ENCODE data around the gene KIAA0930. TPM values are rescaled to one million over a fixed set of nuclear protein-coding genes. Genes with fewer than 3 reads are reported as not detected.

Gene KIAA0930
- total and polyA plus RNA-seq, 2 of the 4 experiments (the other 2 are of a cell fraction), result 25.3 to 34.1 TPM

DNA sequence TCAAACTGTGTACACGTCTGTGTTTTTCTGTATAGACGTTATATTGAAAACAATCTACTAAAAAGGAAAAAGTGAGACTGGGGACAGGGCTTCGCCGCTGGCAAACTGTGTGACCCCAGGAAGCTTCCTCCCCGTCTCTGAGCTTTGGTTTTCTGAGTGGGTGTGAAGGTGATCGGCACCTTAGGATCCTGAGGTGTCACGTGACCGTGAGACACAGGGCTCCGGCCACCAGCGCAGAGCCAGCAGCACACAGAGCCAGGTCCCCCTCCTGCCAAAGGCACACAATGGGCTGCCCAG, 32.0 kb downstream of the KIAA0930 start:
- Histone ChIP-seq H2BK5ac (ENCODE audit: low read depth, low read length, poor library complexity, severe bottlenecking) (no peak overlapping the region), H3K27ac (ENCODE audit: insufficient read depth, low read length) (no peak overlapping the region), H3K9me1 (ENCODE audit: insufficient read depth, low read length) (peaks cover 33% of the 10 kb centered on the region), H3K56ac (ENCODE audit: extremely low read depth, insufficient read depth, low read length) (no peak overlapping the region), H3K4me1 (ENCODE audit: control insufficient read depth, insufficient read depth, low read length) (peaks cover 40% of the 10 kb centered on the region), H3K14ac (replicated peaks; ENCODE audit: low read depth, low read length) (peak overlapping the region; percentile 41), H3K9me3 (ENCODE audit: control insufficient read depth, insufficient read depth, low read length) (no peaks in the 10 kb centered on the region), H3K4me2 (ENCODE audit: low read depth, low read length) (no peak overlapping the region), H3K27me3 (ENCODE audit: control insufficient read depth, insufficient read depth, low read length) (no peaks in the 10 kb centered on the region), H4K20me1 (ENCODE audit: insufficient read depth, low read length) (peaks cover 29% of the 10 kb centered on the region), H2BK120ac (ENCODE audit: low read depth, low read length) (peak overlapping the region; percentile 41), H3K4me3 (ENCODE audit: insufficient read depth, low read depth, low read length) (no peak overlapping the region), H4K91ac (ENCODE audit: insufficient read depth, low read depth, low read length) (no peak overlapping the region), H3K79me1 (ENCODE audit: low read depth in 1 of 2, low read length in 2 of 2) (peaks cover 14 to 56% of the 10 kb centered on the region in 2 experiments; a peak in 3 of 4 replicates), H2AK5ac (ENCODE audit: low read depth, low read length) (peak overlapping the region; percentile 88), H3K4ac (ENCODE audit: low read depth, low read length) (peak overlapping the region; percentile 68), H2BK20ac (ENCODE audit: low read depth, low read length) (peak overlapping the region; percentile 41; the same call in 1 of the 2 replicates), H3K9ac (ENCODE audit: low read depth, low read length) (no peak overlapping the region), H3K18ac (ENCODE audit: low read depth, low read length) (no peak overlapping the region), H2BK15ac (ENCODE audit: low read depth, low read length) (no peak overlapping the region; the same call in 2 of the 3 replicates), H3K36me3 (ENCODE audit: control insufficient read depth, insufficient read depth, low read length) (peaks cover 18% of the 10 kb centered on the region), H4K8ac (ENCODE audit: low read depth in 2 of 2, low read length in 2 of 2) (peak overlapping the region in 1 of 2 experiments; percentile 21; a peak in 1 of 4 replicates), H2AFZ (replicated peaks; ENCODE audit: low read length, poor library complexity) (no peak overlapping the region), H4K5ac (ENCODE audit: low read depth, low read length) (no peak overlapping the region), H3K23ac (ENCODE audit: low read depth, low read length) (no peak overlapping the region), H2AK9ac (replicated peaks; ENCODE audit: low read depth, low read length, poor library complexity) (no peak overlapping the region)
- DNase-seq, result no peak
- dilution Hi-C loops (cut with HindIII; ENCODE audit: low sequenced_read_pairs, unreplicated experiment) (no loop called here), in situ Hi-C loops (cut with MboI; ENCODE audit: low sequenced_read_pairs) (no loop called here), intact Hi-C loops (cut with micrococcal nuclease) (no loop called here)
- no peak for TF ChIP-seq CEBPB (IDR thresholded peaks at IDR 0.05; ENCODE audit: low read depth, low read length)
- TF ChIP-seq RAD21 (IDR thresholded peaks at IDR 0.05; ENCODE audit: low read length), result no peak
- no peak for TF ChIP-seq MAZ (IDR thresholded peaks at IDR 0.05; ENCODE audit: borderline replicate concordance, low read depth, low read length)
- TF ChIP-seq SMC3 (IDR thresholded peaks at IDR 0.05; ENCODE audit: low read depth, low read length), result no peak
- no peak for TF ChIP-seq RFX5 (IDR thresholded peaks at IDR 0.05; ENCODE audit: low read depth, low read length)
- TF ChIP-seq BHLHE40 (IDR thresholded peaks at IDR 0.05; ENCODE audit: low read depth, low read length), result no peak
- TF ChIP-seq CHD1 (IDR thresholded peaks at IDR 0.05; ENCODE audit: low read depth, low read length), result no peak
- no peak for TF ChIP-seq RCOR1 (IDR thresholded peaks at IDR 0.05; ENCODE audit: insufficient replicate concordance, low read length)
- no peak for TF ChIP-seq MAFK (IDR thresholded peaks at IDR 0.05; ENCODE audit: low read depth, low read length)
- TF ChIP-seq, protein P1, sequence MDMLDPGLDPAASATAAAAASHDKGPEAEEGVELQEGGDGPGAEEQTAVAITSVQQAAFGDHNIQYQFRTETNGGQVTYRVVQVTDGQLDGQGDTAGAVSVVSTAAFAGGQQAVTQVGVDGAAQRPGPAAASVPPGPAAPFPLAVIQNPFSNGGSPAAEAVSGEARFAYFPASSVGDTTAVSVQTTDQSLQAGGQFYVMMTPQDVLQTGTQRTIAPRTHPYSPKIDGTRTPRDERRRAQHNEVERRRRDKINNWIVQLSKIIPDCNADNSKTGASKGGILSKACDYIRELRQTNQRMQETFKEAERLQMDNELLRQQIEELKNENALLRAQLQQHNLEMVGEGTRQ (IDR thresholded peaks at IDR 0.05; ENCODE audit: low read depth, low read length), result no peak
- TF ChIP-seq NFE2L2 (IDR thresholded peaks at IDR 0.05; ENCODE audit: low read depth, low read length), result no peak
- no peak for TF ChIP-seq POLR2A (IDR thresholded peaks at IDR 0.05; ENCODE audit: low read depth, low read length)
- TF ChIP-seq, protein P2, sequence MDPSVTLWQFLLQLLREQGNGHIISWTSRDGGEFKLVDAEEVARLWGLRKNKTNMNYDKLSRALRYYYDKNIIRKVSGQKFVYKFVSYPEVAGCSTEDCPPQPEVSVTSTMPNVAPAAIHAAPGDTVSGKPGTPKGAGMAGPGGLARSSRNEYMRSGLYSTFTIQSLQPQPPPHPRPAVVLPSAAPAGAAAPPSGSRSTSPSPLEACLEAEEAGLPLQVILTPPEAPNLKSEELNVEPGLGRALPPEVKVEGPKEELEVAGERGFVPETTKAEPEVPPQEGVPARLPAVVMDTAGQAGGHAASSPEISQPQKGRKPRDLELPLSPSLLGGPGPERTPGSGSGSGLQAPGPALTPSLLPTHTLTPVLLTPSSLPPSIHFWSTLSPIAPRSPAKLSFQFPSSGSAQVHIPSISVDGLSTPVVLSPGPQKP (IDR thresholded peaks at IDR 0.05; ENCODE audit: borderline replicate concordance, low read depth, low read length), result no peak
- ATAC-seq (ENCODE audit: low read depth), result no peak
- no CpG with 5 or more reads among the region's 10 CpGs for WGBS, 2 experiments (ENCODE audit: extremely low coverage in 2 of 2, insufficient read length in 1 of 2)
- CTCF ChIA-PET, result no interaction called here
- POLR2A ChIA-PET (ENCODE audit: unreplicated experiment), result no interaction called here
- no TSS peak for BruUV-seq (replicated peaks)
